OCI-M2 (cell line): ENCODE measurements around the gene RNF166.
"Not testable (repeated sequence)": the region's sequence is repeated elsewhere in the genome, so short reads cannot be mapped to it uniquely, and the experiment has no call there.

ENCODE experiments used
- DNase-seq: peaks from one replicate; lab custom pipeline; 2025; ENCODE audit not compliant: unreplicated experiment; lab: John Stamatoyannopoulos, UW

Gene RNF166

DNA sequence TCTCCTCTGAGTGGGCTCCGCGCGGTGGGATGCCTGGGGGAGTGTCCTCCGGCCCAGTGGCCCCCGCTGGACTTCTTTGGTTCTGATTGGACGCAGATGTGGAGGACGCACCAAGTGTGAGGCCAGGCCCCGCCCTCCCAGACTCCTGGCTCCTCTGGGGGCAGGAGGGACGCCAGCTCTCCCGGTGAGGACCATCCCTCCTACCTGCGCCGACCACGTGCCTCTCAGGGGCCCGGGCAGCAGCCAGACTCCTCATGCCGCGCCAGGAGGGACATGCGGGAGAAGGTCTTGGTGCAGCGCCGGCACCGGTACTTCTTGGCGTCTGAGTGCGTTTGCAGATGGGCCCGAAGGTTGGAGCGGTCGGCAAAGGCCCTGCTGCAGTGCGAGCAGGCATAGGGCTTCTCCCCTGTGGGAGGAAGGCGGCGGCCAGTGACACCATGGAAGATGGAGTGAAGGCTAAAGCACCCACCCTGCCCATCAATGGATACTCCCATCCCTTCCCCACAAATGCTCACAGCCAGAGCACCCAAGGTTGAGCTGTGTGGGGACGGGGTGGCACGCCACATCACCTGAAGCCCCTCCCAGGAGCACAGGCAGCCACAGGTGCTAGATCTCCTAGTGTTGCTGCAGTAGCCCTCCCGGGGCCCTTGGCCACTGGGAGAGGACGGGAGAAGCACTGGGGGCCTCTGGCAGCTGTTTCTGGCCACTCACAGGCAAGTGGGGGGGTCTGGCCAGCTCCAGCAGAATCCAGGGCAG is 27.8 kb downstream of the RNF166 start:
- DNase-seq = no peak

- no peak for DNase-seq
These were observed 28.5 kb downstream of the RNF166 start for GRCh38 chr16:88677721-88678120.

GRCh38 chr16:88676502-88677242 is 29.5 kb downstream of the RNF166 start:
- DNase-seq = no peak

- DNase-seq = no peak
These were observed 32.4 kb downstream of the RNF166 start for GRCh38 chr16:88673716-88674379.

GRCh38 chr16:88672776-88673175 is 33.4 kb downstream of the RNF166 start:
- no peak for DNase-seq

- DNase-seq = no peak
These were observed 34.4 kb downstream of the RNF166 start for GRCh38 chr16:88671806-88672205.

GRCh38 chr16:88669980-88670379 is 36.2 kb downstream of the RNF166 start:
- DNase-seq = no peak

DNA sequence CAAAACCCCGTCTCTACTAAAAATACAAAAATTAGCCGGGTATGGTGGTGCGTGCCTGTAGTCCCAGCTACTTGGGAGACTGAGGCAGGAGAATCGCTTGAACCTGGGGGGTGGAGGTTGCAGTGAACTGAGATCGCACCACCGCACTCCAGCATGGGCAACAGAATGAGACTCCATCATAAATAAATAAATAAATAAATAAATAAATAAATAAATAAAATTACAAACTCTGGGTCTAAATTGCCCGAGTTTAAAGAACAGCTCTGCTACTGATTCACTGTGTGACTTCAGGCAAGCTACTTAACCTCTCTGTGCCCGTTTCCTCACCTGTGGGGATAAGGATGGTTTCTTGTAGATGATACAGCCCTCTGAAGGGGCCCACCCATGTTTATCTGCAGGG is 36.7 kb downstream of the RNF166 start:
- not testable (repeated sequence) for DNase-seq

DNA sequence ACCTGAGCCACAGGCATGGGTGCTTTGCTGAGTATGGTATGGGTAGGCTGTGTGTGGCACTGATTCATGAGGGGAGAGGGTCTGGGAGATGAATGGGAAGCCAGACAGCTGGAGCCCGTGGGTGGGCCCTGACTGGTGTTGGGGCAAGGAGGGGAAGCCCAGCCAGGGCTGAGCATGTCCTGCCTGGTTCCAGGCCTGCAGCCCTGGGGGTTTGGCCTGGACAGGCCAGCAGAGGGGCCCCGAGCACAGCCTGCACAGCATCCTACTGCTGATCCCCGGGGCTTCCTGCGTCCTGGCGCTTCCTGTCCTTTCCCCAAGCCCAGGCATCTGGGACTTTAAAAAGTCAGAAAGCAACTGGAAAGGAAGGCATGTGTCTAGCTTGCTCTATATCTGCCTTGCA is 38.7 kb downstream of the RNF166 start:
- DNase-seq = no peak

DNA sequence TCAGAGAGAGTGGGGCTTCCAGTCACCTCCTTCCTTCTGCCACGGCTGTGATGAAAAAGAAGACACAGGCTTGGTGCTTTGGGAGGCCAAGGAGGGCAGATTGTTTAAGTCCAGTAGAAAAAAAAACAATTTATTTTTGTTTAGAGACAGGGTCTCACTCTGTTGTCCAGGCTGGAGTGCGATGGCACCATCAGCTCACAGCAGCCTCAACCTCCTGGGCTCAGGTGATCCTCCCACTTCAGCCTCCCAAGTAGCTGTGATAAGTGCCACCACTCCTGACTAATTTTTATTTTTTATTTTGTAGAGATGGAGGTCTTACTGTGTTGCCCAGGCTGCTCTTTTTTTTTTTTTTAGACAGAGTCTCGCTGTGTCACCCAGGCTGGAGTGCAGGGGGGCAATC is 40.6 kb downstream of the RNF166 start:
- no peak for DNase-seq

DNA sequence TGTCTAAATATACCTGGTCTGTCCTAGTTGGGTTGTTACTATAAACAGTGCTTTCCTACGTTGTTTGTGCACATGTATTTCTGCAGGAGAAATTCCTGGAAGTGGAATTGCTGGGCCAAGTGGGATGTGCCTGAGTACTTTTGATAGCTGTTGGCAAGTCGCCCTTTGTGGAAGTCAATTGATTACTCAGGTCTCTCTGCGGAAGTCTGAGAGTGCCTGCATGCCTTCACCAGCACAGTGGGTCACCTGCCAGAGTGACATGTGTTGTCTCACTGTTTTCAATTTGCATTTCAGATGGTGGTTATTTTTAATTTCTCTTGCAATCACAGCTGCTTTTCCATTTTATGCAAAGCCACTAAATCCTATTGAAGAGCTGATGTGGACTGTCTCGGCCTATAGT is 41.1 kb downstream of the RNF166 start:
- no peak for DNase-seq

GRCh38 chr16:88662843-88663606 is 43.2 kb downstream of the RNF166 start, which contains the start of gene MVD:
Gene MVD (minus strand): TSS chr16:88663091. CDS start chr16:88663080, 11 bp downstream.
- peak; percentile 73 for DNase-seq

DNA sequence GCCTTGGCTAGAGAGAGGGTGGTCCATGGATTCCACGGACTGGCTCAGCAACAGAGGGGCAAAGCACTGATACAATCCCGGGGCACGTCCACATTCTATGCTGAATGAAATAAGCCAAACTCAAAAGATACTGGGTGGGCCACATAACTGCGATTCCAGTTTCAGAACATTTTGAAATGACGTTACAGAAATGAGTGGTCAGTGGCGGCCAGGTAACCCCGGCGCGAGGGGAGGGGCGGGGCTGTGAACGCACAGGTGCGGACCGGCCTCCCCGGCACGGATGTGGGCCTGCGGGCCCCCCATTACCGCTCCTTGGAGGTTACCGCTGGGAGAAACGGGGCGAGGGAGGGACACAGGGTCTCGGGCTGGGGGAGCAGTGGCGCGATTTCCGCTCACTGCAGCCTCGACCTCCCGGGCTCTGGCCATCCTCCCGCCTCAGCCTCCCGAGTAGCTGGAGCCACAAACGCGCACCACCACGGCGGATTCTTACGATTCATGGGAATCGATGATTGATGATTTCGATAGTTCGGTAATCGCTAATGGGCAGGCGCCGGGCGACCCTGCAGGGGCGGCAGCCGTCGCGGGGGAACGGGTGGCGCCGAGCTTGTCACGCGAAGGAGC is 43.9 kb downstream of the RNF166 start:
- no peak for DNase-seq

- no peak for DNase-seq
These were observed 44.7 kb downstream of the RNF166 start for GRCh38 chr16:88661468-88661867.

- no peak for DNase-seq
These were observed 47.0 kb downstream of the RNF166 start for GRCh38 chr16:88659160-88659559.

DNA sequence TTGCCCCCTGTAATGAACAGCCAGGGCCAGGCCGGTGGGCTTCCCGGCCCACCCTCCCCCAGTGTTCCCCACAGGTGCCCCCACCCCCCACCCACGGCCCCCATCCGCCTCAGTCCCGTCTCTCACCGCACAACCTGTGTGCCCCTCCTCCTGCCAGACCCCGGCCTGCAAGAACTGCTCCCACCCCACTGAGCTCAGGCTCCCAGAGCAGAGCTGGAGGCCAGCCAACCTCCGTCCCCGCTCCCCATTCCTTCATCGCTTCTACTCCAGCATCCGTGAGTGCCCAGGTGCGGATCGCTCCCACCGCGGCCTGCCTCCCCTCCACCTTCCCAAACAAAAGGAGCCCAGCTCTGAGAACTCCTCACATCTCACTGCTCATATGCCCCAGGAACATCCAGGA is 47.5 kb downstream of the RNF166 start:
- DNase-seq = no peak

GRCh38 chr16:88657371-88657770 is 48.8 kb downstream of the RNF166 start:
- DNase-seq = no peak

GRCh38 chr16:88656291-88656980 is 49.8 kb downstream of the RNF166 start:
- DNase-seq = no peak

- DNase-seq = no peak
These were observed 50.4 kb downstream of the RNF166 start for GRCh38 chr16:88655733-88656281.
